IPS-NIHi11 (cell line): ENCODE measurements around the gene ITGAD.

Source experiments
- DNase-seq: peaks from one replicate; pipeline ENCODE4 v3.0.0; 2012; ENCODE audit warnings: mixed read lengths, low spot score

Gene ITGAD

DNA sequence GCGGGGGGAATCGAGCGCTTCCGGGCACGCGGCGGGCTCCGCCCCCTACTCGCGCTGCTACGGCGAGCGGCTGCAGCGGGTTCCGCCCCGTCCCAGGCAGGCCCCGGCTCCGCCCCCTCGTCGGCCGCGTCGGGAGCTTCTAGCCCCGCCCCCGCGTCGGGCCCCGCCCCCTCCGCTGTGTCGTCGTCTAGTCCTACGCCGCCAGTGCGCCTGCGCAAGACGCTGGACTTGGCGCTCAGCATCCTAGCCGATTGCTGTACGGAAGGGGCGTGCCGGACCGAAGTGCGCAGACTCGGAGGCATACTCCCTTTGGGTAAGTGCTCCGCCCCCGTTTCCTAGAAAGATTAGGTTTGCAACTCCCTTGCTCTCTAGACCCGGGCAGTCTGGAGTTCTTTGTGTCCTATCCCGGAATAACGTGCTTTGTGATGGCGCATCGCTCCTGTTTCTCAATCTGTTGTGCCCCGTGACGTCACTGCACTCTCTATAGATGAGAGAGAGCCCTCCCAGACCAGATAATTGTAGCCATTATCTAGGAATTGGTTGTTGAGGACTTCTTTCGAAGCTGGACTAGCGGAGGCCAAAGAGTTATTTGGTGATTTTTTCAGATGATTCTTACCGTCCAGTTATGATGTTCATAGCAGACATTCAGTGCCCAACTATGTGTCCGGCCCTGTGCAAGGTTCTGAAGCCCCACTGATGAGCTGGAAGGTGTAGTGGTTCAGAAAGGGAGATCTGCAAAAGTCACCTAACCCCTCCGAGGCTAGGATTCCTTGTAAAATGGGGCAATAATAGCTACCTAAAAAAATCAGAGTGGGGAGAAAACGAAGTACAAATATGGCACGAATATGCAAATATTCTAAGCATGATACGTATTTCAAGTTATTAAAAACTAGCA is 66.8 kb downstream of the ITGAD start:
- peak; percentile 91 for DNase-seq

GRCh38 chr16:31460582-31461002 is 67.5 kb downstream of the ITGAD start:
- no peak for DNase-seq

- no peak for DNase-seq
Measured at GRCh38 chr16:31461201-31461920, 68.2 kb downstream of the ITGAD start.

GRCh38 chr16:31461921-31462804 is 69.0 kb downstream of the ITGAD start:
- no peak for DNase-seq

DNA sequence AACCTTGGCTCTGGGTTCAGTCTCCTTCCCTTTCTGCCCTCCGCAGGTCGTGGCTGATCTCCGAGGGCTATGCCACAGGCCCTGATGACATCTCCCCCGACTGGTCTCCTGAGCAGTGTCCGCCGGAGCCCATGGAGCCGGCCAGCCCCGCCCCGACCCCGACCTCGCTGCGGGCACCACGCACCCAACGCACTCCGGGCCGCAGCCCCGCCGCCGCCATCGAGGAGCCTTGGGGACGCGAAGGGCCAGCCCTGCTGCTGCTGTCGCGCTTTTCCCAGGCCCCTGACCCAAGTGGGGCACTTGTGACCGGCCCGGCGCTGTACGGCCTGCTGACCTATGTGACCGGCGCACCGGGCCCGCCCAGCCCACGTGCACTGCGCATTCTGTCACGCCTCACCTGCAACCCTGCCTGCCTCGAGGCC is 71.2 kb downstream of the ITGAD start:
- no peak for DNase-seq

GRCh38 chr16:31464781-31465260 is 71.7 kb downstream of the ITGAD start:
- DNase-seq, result no peak

DNA sequence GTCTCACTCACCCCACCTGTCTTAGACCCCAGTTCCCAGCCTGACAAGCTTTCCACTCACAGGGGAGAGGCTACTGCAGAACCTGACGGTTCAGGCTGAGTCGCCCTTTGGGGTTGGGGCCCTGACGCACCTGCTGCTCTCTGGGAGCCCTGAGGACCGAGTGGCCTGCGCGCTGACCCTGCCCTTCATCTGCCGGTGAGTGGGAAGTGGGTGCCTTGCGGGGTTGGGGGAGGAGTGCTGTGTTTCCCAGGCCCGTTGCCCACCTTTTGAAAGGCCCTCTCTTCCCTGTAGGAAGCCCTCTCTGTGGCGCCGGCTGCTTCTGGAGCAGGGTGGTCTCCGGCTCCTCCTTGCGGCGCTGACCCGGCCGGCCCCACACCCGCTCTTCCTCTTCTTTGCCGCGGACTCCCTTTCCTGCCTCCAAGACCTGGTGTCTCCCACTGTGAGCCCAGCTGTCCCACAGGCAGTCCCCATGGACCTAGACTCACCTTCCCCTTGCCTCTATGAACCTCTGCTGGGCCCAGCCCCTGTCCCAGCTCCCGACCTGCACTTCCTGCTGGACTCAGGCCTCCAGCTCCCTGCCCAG is 72.7 kb downstream of the ITGAD start:
- no peak for DNase-seq

DNA sequence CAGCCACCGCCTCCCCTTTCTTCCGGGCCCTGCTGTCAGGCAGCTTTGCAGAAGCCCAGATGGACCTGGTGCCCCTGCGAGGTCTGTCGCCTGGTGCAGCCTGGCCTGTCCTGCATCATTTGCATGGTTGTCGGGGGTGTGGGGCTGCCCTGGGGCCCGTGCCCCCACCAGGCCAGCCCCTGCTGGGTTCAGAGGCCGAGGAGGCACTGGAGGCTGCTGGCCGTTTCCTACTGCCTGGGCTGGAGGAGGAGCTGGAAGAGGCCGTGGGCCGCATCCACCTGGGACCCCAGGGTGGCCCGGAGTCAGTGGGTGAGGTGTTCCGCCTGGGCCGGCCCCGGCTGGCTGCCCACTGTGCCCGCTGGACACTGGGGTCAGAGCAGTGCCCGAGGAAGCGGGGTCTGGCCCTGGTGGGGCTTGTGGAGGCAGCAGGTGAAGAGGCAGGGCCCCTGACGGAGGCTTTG is 73.3 kb downstream of the ITGAD start:
- no peak for DNase-seq

DNA sequence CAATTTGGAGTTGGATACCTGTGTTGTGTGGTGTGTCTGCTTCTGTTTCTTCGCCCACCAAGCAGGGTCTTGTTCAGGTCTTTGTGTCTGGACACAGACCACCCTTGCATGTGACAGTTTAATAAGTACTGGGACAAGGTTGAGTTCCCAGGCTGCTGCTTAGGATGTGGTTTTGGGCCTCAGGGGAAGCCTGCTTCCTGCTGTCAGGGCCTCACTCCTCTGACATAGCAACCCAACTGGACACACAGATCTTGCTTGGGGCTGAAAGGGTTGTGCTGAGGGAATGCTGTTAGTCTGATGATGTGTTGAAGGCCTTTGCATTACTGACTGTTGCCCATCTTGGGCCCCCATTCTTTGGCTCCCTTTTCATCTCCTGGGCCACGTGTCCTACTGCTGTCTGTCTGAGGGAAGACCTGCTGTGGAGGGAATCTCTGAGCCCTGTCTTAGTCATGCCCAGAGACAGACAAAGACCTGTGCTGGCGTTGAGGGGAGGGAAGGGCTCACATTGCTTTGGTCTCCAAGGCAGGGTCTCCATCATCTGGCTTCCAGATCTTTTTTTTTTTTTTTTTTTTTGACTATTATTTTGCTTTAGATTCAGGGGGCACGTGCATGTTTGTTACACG is 74.1 kb downstream of the ITGAD start:
- no peak for DNase-seq

DNA sequence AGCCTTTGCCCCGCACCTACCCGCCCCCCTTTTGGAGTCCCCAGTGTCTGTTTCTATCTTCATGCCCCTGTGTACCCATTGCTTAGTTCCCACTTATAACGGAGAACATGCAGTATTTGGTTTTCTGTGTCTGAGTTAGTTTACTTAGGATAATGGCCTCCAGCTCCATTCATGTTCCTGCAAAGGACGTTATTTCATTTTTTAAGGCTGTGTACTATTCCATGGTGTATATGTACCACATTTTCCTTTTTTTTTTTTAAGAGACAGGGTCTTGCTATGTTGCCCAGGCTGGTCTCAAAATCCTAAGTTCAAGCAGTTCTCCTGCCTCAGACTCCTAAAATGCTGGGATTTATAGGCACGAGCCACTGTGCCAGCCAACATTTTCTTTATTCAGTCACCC is 74.7 kb downstream of the ITGAD start:
- DNase-seq, result no peak

GRCh38 chr16:31470615-31471014 is 77.5 kb downstream of the ITGAD start:
- DNase-seq, result no peak

GRCh38 chr16:31471241-31471874 is 78.2 kb downstream of the ITGAD start:
- no peak for DNase-seq

- DNase-seq, result peak; percentile 72
Measured at GRCh38 chr16:31471875-31472708, 79.0 kb downstream of the ITGAD start, which contains the start of gene TGFB1I1. TGFB1I1 (plus strand) TSS chr16:31472152; CDS start chr16:31472189, 37 bp downstream.

GRCh38 chr16:31472709-31473203 is 79.6 kb downstream of the ITGAD start:
- DNase-seq, result peak; percentile 91

DNA sequence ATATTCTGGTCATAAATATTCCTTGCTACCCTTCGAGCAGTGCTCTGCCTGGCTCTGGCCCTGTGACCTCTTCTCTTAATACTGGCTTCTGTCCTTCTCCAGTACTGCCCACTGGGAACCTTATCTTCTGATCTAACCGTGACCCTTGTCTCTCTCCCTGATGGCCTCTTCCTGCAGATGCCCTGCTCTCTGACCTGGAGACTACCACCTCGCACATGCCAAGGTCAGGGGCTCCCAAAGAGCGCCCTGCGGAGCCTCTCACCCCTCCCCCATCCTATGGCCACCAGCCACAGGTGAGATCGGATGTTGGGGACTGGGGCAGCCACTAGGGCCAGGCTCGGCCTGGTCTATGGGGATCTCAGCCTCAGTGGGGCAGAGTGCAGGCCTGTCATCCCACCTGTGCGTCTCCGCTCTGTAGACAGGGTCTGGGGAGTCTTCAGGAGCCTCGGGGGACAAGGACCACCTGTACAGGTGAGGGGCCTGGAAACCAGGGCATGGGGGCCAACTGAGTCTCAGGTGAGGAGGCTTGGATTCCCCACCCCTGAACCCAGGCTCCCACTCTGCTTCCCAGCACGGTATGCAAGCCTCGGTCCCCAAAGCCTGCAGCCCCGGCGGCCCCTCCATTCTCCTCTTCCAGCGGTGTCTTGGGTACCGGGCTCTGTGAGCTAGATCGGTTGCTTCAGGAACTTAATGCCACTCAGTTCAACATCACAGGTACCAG is 80.3 kb downstream of the ITGAD start:
- DNase-seq, result no peak

DNA sequence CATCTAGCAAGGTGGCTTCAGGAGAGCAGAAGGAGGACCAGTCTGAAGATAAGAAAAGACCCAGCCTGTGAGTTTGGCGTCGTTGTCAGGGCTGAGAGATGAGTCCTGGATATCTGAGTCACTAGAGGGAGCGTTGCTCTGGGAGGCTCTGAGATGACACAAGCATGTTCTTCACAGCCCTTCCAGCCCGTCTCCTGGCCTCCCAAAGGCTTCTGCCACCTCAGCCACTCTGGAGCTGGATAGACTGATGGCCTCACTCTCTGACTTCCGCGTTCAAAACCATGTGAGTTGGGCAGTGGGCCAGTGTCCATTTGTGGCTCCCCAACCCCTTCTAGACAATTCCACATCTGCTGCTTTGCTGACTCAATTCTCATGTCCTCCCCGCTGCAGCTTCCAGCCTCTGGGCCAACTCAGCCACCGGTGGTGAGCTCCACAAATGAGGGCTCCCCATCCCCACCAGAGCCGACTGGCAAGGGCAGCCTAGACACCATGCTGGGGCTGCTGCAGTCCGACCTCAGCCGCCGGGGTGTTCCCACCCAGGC is 81.1 kb downstream of the ITGAD start:
- no peak for DNase-seq

DNA sequence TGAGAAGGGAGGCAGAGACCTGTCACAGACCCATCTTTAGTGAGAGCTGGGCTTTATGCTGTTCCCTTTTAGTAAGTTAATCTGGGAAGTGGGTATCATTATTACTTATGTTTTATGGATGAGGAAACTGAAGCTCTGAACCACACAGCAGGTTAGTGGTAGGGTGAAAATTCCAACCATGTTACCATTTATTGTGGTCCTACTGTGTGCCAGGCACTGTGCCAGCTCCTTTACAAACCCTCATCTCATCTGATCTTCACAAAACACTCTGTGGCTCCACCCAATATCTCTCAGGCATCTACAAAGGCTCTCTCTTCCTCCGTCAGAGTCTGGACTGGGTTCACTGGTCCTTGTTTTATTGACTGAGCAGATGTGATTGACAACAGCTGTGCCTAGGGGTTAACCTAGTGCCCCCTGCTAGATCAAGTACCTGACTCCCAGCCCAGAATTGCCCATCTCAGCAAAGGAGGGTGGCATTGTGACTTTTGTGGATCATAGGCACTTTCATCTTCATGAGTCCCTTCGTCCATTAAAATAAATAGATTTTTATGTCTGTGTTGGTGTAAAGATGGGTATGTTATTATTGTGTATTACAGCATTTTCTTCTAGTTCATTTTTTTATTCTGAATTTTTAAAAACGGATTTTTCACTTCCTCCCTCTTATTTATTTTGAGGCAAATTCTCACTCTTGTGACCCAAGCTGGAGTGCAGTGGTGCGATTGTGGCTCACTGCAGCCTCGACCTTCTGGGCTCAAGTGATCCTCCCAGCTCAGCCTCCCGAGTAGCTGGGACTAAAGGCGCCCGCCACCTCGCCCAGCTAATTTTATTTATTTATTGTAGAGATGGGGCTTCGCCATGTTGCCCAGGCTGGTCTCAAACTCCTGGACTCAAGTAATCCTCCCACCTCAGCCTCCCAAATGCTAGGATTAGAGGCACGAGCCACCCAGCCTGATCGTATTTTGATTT is 81.9 kb downstream of the ITGAD start:
- no peak for DNase-seq
